Hematopoietic multipotent progenitor cell treated with erythropoietin and hydrocortisone succinate and interleukin-3 and kit ligand, for 15 days (in vitro differentiated cells): ENCODE results near the gene SUPT3H.
"Not testable (repeated sequence)": the region's sequence is repeated elsewhere in the genome, so short reads cannot be mapped to it uniquely, and the experiment has no call there.

Experiments used
- DNase-seq: peaks from one replicate; pipeline ENCODE4 v3.0.0-alpha.2; 2015; ENCODE audit warnings: low spot score

The SUPT3H gene

DNA sequence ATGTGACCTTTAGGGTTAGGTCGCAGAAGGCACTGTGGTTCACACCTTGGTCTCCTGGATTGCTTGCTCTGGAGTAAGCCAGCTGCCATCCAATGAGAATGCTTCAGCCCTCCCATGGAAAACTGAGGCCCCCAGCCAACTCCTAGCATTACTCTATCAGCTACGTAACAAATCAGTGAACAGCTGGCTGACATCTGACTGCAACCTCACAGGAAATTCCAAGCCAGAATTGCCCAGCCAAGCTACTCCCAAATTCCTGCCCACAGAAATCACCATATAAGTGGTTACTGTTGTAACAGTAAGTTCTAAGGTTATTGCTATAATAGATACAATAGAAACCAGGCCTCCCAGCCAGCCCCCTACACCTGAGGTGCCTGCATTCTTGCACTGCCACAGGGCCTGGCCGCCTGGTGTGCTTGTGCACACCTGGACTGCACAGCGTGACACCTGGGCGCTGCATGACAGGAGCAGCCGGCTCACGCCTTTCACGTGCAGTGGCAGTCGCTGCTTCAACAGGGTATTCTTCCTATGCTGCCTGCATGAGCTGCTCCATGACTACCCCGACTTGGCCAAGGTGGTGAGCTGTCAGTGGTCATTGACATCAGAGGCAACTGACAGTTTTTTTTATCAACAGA is 479.3 kb downstream of the SUPT3H start:
- no peak for DNase-seq

DNA sequence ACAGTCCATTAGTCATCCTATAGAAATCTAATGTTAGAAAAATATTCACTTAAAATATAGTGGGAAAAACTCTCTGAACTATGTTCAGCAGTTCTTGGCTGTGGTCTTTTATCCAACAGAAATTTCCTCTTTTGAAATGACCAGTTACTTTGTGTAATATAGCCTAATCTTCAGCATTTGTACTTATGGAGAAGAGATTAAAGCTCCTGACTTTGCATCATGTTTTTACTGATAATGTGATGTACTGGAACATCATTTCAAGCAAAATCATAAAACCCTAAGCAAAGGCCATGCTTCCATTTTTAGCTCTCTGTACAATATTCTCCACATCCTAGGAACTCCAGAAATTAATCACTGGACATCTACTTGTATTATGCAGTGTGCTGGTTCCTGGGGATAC is 480.4 kb downstream of the SUPT3H start:
- no peak for DNase-seq

DNA sequence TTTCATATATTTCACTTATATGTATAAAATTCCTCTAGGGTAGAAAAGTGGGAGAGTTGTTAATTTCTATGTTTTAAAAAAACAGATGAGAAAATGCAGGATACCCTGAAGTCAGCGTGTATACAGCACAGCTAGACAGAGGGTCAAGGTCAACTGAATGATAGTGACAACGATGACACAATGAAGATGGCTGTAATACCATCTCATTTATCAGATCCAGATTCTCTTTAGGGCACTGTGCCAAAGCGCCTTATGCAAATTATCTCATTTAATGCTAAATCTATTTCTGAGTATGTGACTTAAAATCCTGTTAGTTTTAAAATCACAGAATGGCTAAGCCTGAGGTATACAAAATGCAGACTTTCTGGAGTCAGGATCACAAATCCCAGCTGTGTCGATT is 481.0 kb downstream of the SUPT3H start:
- no peak for DNase-seq

DNA sequence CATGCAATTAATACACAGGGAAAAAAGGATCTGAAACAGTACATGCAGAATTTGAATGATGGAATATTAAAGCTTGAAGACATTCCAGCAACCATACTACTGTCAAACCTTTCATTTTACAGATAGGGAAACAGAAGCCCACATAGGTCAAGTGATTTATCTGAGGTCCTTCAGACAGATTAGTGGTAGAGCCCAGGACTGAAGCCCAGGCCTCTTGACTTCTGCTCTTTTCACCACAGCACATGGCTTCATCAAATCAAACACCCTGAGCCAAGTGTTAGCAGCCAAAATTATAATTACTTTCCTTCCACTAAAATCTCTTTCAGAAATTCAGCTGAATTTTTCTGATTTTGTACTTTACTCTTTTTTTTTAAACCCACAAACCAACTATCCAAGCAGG is 485.2 kb downstream of the SUPT3H start:
- no peak for DNase-seq

DNA sequence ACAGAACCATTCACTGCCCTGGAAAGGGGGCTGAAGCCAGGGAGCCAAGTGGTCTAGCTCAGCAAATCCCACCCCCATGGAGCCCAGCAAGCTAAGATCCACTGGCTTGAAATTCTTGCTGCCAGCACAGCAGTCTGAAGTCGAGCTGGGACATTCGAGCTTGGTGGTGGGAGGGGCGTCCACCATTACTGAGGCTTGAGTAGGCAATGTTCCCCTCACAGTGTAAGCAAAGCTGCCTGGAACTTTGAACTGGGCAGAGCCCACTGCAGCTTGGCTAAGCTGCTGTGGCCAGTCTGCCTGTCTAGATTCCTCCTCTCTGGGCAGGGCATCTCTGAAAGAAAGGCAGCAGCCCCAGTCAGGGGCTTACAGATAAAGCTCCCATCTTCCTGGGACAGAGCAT is 498.7 kb downstream of the SUPT3H start:
- DNase-seq, result not testable (repeated sequence)

DNA sequence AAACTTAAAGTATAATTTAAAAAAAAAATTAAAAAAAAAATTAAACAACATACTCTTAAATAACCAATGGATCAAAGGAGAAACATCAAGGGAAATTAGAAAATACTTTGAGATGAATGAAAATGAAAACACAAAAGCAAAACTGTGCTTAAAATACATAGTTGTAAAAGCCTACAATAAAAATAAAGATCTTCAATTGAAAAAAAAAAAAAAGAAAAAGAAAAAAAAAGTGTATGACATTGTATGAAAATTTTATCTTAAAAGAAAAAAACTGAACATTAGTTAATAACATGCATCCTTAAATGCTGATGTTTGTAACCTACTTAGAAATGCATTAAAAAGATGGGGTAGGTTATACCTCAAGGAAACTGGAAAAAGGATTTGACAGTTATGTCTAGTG is 501.1 kb downstream of the SUPT3H start:
- DNase-seq, result not testable (repeated sequence)

DNA sequence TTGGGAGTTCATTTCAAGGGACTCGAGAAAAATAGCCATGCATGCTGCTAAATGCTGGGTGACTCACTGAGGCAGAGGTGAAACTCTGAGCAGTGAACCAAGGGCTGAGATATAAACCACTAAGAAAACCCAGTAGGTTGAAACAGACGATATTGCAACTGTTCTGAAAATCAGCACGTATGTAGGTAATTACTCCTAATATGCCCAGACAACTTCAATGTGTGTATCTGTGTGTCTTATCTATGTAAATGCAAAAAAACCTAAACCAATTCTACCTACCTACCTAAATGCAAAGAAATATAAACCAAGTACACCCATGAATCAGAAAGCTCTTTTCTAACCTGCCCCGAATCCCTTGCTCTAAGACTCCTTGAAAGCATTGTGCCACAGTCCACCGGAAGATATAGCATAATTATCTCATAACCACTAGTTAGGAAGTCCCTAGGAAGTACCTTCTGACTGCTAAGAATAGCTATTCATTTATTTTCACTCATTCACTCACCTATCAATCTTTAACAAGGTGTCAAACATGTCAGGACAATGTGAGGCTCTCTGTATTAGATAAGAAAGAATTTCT is 508.3 kb downstream of the SUPT3H start:
- no peak for DNase-seq

DNA sequence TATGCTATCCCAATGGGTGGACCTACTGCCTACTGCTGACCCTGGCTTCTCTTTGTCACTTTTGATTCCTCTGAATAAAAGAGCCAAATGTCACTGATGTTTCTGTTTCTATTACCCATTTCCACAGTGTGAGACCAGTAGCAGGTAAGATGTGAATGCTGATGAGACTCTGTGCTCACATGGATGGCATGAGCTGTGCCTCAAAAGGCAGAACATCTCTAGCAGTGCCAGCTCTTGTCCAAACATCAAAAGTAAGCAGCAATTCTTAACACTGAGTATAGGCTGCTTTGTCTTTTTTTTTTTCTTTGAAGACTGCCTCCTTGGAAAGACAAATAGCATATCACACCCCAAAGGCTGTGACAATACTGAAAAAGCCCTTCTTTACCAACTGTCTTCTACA is 508.8 kb downstream of the SUPT3H start:
- DNase-seq, result no peak

DNA sequence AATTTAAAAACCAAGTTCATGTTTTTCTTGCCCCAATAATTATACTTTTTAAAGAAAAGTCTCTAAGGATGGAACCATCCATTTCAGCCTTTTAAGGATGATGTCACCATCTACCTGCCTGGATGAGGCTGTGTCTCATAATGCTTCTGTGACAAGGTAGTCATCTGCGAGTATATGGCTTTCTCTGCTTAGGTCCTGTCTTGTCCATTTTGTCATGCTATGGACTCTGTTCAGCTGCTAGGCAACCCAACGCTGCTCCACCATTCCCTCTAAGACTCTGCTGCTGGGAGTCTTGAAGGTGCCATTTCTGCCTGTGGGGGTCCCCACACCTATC is 509.4 kb downstream of the SUPT3H start:
- no peak for DNase-seq

DNA sequence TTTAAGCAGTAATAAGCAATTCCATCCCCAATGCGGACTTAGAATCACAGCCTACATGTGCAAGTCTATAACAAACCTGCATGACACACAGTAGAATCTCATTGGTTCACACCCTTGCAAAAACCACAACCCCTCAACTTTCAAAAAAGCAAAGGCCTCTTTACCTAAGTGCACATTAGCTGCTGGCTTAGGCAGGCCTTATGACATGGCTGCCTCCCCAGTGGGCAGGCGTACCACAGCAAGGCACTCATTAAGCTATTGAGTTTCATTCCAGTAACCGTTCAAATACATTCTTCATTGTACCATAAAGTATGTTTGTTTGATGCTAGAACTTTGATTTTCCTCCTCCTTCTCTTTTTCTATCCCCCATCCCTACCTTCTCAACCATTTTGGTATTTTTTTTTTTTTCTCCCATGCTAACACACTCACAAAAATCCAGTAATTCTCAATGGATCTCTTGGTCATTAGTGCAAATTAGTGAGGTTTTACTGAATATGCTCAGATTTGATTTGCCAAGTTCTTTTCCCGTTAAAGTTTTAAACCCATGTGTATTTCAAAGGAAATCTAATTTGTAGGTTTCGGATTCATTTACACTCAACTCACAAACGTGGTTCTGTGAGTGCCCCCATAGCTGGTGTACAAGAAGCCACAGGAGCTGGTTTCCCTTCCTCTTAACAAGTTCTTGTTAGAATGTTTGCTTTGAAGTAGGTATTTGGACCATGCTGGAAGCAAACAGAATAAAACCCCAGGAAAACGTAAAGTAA is 510.0 kb downstream of the SUPT3H start:
- no peak for DNase-seq

DNA sequence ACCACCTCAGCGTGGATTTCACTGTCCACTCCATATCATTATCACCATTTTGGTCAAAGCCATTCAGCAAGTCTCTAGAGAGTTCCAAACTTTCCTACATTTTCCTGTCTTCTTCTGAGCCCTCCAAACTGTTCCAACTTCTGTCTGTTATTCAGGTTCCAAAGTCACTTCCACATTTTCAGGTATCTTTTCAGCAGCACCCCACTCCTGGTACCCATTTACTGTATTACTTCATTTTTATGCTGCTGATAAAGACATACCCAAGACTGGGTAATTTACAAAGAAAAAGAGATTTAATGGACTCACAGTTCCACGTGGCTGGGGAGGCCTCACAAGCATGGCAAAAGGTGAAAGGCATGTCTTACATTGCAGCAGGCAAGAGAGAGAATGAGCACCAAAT is 512.5 kb downstream of the SUPT3H start:
- not testable (repeated sequence) for DNase-seq

DNA sequence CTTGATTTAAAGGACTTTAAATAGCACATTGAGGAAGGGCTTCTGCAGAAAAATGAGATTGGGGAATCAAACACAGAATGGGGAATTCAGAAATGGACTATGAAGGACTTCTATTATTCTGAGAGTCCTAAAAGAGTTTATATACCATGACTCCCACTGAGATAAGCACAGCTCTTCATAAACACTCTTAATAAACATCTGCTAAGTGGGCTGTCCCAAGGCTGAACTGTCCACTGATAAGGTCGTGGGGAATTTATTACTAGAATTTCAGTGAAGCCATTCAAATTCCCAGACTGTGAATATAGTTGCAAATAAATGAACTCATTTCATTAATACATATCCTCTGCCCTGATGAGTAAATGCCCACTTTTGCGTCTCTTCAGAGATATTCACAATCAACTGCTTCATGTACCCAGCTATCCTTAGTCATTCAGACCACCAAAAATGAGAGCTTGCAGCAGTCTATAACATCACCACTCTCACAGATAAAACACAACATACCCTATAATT is 517.8 kb downstream of the SUPT3H start:
- DNase-seq, result no peak

DNA sequence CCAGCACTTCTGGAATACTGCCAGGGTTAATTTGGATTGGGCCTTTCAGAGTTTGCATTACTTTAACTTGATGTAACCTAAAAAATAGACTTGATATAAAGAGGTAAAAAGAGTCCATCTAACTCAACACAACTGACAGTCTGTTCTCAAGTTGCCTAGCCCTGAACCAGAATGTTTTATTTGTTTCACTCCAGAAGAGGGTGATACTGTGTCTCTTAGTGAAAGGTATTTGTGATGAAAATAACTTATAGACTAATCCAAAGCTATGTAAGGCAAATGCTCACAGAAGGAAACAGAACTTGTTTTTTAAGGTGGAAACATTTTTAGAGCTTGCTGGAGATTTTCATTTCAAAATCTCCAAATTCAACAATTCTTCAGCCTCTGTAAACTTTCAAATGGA is 518.7 kb downstream of the SUPT3H start:
- DNase-seq, result no peak

DNA sequence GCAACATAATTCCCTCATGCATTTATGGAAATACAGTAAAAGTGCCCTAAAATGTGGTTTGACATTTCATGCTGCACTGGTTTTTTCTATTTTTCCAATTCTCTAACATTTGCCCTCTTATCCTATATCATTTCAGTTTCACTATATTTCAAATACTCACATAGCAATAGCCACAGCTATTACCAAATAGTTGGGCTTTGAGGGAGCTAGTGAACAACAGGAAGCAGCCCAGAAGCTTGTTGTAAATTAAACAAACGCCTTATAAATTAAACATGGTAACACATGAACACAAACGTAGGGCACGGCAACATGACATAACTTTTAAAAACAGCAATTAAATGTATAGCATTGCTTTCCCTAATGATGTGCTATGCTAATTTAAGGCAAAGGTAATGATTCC is 521.3 kb downstream of the SUPT3H start:
- DNase-seq, result no peak

DNA sequence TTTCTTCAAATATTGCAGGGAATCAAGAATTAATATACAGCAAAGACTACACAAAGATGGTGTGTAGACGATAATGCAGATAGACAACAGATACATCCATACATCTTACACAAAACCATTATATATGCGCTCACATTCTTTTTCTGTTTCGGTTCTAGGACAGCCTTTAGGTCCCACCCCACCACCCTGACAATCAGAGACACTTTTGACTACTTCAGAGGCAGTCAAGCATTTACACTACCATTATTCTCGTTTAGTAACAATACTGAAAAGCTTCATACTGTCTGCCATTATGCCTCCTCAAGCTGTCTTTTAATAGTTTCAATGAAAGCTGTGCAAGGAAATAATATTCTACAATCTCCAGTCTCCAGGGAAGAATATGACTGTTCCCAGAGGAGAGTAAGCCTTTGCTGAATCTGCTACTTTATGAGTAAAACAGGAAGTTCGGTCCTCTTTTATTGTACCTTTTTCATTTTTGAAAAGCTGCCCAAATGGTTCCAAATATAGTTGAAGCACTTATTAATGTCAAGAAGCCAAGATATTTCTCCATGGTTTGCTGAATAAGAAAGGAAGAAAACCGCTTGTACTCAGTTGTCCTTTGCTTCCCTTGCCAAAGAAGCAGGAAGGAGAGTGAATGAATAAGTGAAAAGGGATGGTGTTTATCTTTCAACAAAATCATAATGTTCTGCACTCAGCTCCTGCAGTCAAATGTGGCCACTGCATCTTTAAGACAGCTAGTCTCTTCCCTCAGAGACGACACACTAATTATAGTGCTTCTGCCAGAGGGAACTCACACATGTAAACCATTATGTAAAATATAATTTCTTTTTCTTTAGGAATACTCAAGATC is 521.9 kb downstream of the SUPT3H start:
- DNase-seq, result no peak

DNA sequence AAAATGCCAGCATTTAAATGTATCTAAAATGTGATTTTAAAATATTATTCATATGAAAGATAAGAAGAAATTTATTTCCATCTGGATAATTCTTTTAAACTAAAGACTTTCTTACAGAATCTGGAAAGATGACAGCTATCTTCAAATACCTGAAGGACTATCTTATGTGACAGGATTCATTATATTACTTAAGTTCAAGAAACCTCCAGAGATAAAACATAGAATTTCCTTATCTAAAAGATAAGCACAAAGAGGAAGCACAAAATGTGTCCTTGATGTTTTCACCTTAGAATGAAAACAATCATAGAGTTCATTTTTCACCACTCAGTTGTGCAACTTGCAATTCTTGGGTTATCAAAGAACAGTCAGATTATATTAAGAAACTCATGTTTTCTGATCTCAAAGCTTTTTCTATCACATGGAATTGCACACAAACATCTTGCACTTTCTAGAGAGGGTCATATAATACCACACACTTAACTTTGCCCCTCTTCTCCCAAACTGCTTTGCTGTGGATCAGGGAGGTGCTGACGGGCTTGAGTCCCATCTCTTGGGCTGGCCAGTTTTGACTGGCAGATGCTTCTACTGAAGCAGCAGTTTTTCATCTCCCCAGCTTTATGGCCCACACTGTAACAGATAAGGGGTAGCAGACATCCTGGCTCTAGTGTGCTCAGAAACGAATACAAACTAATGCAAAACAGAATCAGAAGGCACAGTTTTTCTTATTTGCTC is 522.9 kb downstream of the SUPT3H start:
- DNase-seq, result no peak

DNA sequence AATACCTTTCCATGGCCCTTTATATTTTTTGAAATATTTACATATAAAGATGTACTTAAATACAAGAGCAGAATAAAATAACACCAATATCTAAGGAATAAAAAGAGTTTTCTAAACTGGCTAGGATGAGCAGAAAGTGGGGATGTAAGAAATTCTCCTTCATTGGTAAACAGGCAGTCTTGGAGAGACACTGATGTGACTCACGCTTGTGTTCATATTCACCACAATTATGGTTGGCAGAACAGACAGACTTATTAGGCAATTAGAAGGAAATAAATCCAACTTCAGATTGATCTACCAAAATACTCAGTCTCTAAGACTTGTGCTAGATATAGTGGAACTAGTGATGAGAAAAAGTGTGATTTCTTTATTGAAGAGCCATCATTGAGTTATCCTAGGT is 526.6 kb downstream of the SUPT3H start:
- no peak for DNase-seq

DNA sequence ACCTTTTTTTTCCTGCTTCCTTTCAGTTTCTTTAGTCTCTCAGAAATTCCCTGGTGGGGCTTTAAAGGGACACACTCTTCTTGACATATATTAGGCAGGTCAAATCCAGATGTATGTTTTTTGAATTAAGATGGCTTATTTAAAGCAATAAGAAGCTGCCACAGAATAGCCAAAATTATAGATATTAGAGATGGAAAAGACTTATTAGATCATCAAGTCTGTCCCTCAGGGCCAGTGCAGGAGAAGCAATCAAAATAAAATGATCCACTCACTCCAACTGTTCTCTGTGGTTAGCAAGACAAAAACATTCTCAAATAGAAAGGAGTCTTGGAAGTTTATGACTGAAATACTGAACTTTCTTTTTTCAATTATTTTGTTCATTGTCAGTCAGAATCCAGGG is 527.4 kb downstream of the SUPT3H start:
- no peak for DNase-seq

DNA sequence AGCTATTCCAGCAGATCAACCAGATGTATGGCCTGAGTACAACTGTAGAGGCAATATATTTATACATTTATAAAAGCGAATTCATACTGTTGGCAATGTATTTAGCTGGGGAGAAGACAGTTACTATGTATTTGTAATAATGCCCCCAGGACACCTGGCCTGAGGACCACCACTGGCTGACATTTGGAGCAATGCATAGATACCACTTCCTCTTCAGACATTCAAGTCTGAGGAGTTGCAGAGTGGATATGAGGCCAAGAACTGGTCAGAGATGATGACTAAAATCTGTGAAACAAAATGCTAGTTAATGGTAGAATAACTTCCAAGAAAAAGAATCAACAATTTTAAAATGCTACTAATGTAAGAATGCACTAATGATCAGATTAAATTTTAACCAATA is 527.9 kb downstream of the SUPT3H start:
- no peak for DNase-seq

DNA sequence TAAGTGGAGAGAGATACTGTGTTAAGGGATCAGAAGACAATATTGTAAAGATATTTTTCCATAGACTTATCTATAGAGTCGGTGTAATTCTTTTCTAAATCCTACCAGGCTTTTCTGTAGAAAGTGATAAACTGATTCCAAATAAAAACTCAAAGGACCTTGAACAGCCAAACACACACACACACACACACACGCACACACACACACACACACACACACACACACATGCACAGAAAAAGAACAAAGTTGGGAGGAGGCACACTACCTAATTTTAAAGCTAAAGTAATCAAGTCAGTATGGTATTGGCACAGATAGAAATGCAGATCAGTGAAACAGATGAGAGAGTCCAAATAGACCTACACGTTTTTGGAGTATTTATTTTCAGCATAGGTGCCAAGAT is 534.0 kb downstream of the SUPT3H start:
- DNase-seq, result no peak

DNA sequence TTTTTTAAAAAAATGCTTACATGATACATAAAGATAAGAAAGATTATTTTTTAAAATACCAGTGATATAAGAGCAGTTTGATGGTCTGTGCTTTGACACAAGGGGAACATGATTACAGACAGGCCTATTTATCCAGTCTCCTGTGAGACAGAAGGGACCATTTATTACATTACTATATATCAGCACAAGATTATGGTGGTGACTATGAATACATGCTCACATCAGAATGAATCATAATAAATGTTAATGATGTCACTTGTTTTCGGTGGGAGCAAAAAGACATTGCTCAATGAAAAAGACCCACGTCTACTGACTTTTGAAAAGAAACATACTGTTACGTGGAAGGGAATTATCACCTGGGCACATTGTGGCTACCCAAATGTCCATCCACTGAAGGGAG is 535.1 kb downstream of the SUPT3H start:
- no peak for DNase-seq

DNA sequence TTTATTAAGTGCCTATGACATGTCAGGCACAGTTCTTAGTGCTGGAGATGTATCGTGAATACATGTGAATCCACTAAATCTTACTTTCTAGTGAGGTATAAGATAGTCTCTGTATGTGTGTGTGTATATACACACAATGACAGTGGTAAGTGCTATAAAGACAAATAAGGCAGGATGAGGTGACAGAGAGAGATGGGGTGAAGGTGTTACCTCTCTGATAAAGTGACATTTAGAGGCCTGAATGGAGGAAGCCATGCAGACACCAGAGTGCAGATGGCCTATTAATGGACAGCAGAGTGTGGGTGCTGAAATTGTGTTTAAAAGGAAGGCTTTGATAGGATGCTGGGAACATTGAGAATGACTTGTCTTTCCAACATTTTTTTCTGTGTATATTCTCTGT is 535.9 kb downstream of the SUPT3H start:
- DNase-seq, result no peak
